ENCODE results near the gene HIC1.
"Not testable (repeated sequence)": the region's sequence is repeated elsewhere in the genome, so short reads cannot be mapped to it uniquely, and the experiment has no call there.

Gene HIC1

GRCh38 chr17:2054512-2055291 lies at the start of gene HIC1:
Gene HIC1 (plus strand): TSS chr17:2055103. CDS start chr17:2056691, 1,588 bp downstream.
- TF ChIP-seq, protein P1, sequence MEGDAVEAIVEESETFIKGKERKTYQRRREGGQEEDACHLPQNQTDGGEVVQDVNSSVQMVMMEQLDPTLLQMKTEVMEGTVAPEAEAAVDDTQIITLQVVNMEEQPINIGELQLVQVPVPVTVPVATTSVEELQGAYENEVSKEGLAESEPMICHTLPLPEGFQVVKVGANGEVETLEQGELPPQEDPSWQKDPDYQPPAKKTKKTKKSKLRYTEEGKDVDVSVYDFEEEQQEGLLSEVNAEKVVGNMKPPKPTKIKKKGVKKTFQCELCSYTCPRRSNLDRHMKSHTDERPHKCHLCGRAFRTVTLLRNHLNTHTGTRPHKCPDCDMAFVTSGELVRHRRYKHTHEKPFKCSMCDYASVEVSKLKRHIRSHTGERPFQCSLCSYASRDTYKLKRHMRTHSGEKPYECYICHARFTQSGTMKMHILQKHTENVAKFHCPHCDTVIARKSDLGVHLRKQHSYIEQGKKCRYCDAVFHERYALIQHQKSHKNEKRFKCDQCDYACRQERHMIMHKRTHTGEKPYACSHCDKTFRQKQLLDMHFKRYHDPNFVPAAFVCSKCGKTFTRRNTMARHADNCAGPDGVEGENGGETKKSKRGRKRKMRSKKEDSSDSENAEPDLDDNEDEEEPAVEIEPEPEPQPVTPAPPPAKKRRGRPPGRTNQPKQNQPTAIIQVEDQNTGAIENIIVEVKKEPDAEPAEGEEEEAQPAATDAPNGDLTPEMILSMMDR (IDR thresholded peaks at IDR 0.05; ENCODE audit: low read depth, low read length) = peak; percentile 88
- H3K4me3 ChIP-seq (ENCODE audit: low read depth, low read length) = peak within 1 kb of the TSS; percentile 59
- DNase-seq = peak; percentile 62
- H3K27ac ChIP-seq = no peak within 1 kb of the TSS
- H3K27me3 ChIP-seq (ENCODE audit: insufficient read depth, low read depth, severe bottlenecking) = peaks cover 16% of the 10 kb centered on the region
- H3K9me3 ChIP-seq (ENCODE audit: severe bottlenecking) = no peaks in the 10 kb centered on the region
- no peaks in the 10 kb centered on the region for H3K36me3 ChIP-seq

GRCh38 chr17:2008332-2009126 lies 46.4 kb upstream of the HIC1 start:
- Histone ChIP-seq H3K4me3 (ENCODE audit: low read depth, low read length) (no peak overlapping the region), H3K27me3 (ENCODE audit: insufficient read depth, low read depth, severe bottlenecking) (no peaks in the 10 kb centered on the region), H3K27ac (no peak overlapping the region), H3K9me3 (ENCODE audit: severe bottlenecking) (no peaks in the 10 kb centered on the region), H3K36me3 (peaks cover 38% of the 10 kb centered on the region)
- no peak for DNase-seq
- TF ChIP-seq, protein P1 (IDR thresholded peaks at IDR 0.05; ENCODE audit: low read depth, low read length) = no peak

- Histone ChIP-seq H3K27me3 (ENCODE audit: insufficient read depth, low read depth, severe bottlenecking) (no peaks in the 10 kb centered on the region), H3K27ac (no peak overlapping the region), H3K36me3 (peaks cover 45% of the 10 kb centered on the region), H3K4me3 (ENCODE audit: low read depth, low read length) (no peak overlapping the region), H3K9me3 (ENCODE audit: severe bottlenecking) (no peaks in the 10 kb centered on the region)
- no peak for DNase-seq
- TF ChIP-seq, protein P1 (IDR thresholded peaks at IDR 0.05; ENCODE audit: low read depth, low read length) = no peak
Measured at GRCh38 chr17:2009737-2010136, 45.2 kb upstream of the HIC1 start.

GRCh38 chr17:2011411-2012371 lies 43.2 kb upstream of the HIC1 start:
- DNase-seq = no peak
- H3K27ac ChIP-seq = no peak overlapping the region
- H3K4me3 ChIP-seq (ENCODE audit: low read depth, low read length) = no peak overlapping the region

GRCh38 chr17:2012499-2012898 lies 42.4 kb upstream of the HIC1 start:
- DNase-seq = no peak
- H3K27ac ChIP-seq = no peak overlapping the region
- H3K27me3 ChIP-seq (ENCODE audit: insufficient read depth, low read depth, severe bottlenecking) = no peaks in the 10 kb centered on the region
- TF ChIP-seq, protein P1 (IDR thresholded peaks at IDR 0.05; ENCODE audit: low read depth, low read length) = no peak
- H3K4me3 ChIP-seq (ENCODE audit: low read depth, low read length) = no peak overlapping the region
- no peaks in the 10 kb centered on the region for H3K9me3 ChIP-seq (ENCODE audit: severe bottlenecking)
- H3K36me3 ChIP-seq = peaks cover 27% of the 10 kb centered on the region

More at GRCh38 chr17:2011411-2012371, 43.2 kb upstream of the HIC1 start:
- H3K36me3 ChIP-seq = peaks cover 35% of the 10 kb centered on the region
- TF ChIP-seq, protein P1 (IDR thresholded peaks at IDR 0.05; ENCODE audit: low read depth, low read length) = no peak
- no peaks in the 10 kb centered on the region for H3K9me3 ChIP-seq (ENCODE audit: severe bottlenecking)
- H3K27me3 ChIP-seq (ENCODE audit: insufficient read depth, low read depth, severe bottlenecking) = no peaks in the 10 kb centered on the region

- H3K27ac ChIP-seq; H3K4me3 ChIP-seq (ENCODE audit: low read depth, low read length); H3K9me3 ChIP-seq (ENCODE audit: severe bottlenecking); DNase-seq; H3K27me3 ChIP-seq (ENCODE audit: insufficient read depth, low read depth, severe bottlenecking): not testable (repeated sequence)
- H3K36me3 ChIP-seq = peaks cover 27% of the 10 kb centered on the region
Measured at GRCh38 chr17:2013220-2013993, 41.5 kb upstream of the HIC1 start.

Data from WERI-Rb-1 (cell line).